GM12873 (cell line): ENCODE results near the gene FGFR1OP2.

Experiments
- TF ChIP-seq, protein P1 (sequence below): IDR thresholded peaks from 2 replicates; pipeline ENCODE4 v1.5.1; 2012; ENCODE audit warnings: low read depth, mild to moderate bottlenecking, moderate library complexity, low read length, control low read depth; ENCODE audit not compliant: insufficient read depth; ENCODE audit errors: missing control alignments

Gene FGFR1OP2

DNA sequence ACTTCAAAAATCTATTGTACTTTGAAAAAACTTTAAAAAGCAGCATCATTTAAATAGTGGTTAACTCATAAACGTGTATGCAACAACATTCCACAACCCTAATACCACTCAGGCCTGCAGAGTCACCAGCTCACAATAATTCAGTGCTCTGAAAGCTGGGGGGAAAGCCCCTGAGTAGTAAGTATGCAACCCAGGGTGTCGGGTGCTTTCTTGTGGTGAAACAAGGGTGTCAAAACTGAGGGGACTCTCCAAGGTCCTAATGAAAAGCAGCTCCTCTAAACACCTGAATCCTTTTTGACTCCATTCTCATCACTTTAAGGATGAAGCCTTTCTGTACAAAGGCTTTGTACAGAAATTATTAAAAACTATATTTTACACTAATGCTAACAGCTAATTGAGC lies 33.7 kb downstream of the FGFR1OP2 start:
- TF ChIP-seq, protein P1, sequence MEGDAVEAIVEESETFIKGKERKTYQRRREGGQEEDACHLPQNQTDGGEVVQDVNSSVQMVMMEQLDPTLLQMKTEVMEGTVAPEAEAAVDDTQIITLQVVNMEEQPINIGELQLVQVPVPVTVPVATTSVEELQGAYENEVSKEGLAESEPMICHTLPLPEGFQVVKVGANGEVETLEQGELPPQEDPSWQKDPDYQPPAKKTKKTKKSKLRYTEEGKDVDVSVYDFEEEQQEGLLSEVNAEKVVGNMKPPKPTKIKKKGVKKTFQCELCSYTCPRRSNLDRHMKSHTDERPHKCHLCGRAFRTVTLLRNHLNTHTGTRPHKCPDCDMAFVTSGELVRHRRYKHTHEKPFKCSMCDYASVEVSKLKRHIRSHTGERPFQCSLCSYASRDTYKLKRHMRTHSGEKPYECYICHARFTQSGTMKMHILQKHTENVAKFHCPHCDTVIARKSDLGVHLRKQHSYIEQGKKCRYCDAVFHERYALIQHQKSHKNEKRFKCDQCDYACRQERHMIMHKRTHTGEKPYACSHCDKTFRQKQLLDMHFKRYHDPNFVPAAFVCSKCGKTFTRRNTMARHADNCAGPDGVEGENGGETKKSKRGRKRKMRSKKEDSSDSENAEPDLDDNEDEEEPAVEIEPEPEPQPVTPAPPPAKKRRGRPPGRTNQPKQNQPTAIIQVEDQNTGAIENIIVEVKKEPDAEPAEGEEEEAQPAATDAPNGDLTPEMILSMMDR: no peak

DNA sequence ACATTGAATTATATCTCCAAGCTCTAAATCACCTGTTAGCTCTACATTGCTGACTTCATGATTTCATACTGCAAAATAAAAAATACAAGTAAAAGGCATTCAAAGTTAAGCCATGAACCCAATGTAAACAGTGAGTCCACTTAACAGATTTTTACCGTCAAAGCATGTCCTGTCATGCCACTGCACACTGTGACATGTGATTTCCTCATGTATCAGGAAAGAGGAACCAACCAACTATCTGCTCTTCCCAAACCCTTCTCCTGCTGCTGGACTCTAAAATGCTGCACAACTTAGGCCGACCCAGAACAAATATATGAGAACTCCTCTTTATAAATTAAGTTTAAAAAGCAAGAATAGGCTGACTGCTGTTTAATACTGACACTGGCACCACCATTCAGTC lies 38.4 kb downstream of the FGFR1OP2 start:
- TF ChIP-seq, protein P1: no peak

DNA sequence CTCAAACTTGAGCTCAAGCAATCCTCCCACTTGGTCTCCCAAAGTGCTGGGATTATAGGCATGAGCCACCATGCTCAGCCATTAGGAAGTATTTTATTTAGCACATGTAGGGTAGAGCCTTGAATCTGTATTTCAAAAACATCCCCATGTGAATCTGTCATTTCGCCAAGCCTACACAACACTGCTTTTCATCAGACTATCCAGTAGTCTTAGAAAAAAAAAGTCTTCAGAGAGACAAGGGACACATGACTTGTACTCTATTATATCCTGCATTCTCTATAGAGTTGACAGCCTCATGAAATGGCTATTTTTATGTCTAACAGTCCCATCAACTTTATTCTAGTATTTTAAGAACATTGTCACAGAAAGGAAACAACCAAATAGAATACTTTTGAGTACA lies 40.5 kb downstream of the FGFR1OP2 start:
- TF ChIP-seq, protein P1: no peak

DNA sequence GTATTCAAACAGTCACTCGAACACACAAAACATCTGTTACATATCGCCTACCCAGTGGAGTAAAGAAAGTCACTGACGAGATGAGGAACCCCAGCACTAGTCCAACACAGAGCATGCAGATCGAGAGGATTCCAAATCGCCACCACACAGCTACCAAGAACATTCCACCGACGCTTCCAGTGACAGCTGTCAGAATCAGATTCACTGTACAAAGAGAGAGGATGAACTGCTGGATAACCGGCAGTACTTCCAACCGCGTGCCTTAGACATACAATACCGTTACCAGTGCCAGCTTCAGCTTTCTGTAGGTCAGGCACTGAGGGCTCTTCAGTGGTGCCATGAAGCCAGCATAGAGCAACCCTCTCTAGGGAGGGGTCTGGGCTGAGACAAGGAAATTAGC lies 41.5 kb downstream of the FGFR1OP2 start:
- TF ChIP-seq, protein P1: no peak

DNA sequence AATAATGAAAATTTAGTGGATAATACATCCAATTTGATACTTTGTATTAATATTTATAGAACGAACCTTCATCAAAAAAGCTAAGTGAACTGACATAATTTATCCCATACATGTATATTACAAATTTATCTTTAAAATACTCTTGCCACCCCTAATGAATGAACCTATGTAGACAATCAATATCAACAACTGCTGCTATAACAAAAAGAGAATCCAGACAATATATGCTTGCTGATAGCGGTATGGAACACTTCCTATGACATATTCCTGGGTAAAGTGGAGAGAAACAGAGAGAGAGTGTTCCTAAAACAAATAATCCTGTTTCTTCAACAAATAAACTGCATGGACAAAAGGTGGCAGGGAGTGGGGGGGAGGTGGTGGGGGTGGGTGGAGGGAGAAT lies 44.6 kb downstream of the FGFR1OP2 start:
- TF ChIP-seq, protein P1: no peak

DNA sequence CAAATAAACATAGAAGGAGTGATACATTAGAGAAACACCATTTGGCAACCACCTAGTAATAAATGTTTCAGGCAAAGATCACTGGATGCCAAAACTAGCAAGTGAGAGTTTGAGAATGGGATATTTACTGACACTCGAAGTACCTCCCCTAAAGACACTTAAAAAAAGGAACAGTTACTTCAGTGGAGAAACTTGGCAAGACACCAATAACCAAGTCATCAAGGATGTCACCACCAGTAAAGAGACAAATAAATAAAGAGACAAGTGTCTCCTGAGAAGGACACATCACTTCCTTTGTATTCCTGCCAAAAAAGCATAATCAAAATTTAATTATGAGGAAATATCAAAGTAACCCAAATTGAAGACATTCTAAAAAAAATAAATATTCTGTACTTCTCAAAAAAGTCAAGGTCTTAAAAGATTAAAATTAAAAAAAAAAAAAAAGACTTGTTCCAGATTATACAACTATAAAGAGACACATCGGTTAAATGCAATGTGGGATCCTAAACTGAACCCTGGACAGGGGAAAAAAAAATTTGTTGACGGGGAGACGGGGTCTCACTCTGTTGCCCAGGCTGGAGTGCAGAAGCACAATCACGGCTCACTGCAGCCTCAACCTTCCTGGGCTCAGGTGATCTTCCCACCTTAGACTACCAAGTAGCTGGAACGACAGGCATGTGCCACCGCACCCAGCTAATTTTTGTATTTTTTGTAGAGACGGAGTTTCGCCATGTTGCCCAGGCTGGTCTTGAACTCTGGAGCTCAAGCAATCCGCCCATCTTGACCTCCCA lies 49.6 kb downstream of the FGFR1OP2 start:
- TF ChIP-seq, protein P1: no peak

DNA sequence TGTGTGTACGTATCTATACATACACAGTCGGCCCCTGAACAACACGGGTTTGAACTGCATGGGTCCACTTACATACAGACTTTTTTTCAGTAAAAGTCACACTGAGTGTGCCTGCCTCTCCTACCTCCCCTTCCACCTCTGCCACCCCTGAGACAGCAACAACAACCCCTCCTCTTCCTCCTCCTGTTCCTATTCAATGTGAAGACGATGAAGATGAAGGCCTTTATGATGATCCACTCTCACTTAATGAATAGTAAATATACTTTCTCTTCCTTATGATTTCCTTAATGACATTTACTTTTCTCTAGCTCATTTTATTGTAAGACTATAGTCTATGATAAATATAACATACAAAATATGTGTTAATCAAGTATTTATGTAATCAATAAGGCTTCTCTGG lies 50.4 kb downstream of the FGFR1OP2 start:
- TF ChIP-seq, protein P1: no peak
